HG03039 (cell line): Measurements from ENCODE around the gene CYP20A1.
A peak's percentile ranks its signal among the peaks of the same experiment; 100 is the strongest.
"Not testable (repeated sequence)": the region's sequence is repeated elsewhere in the genome, so short reads cannot be mapped to it uniquely, and the experiment has no call there.

Source experiments
- ATAC-seq: cut with Tn5 transposase; IDR thresholded peaks from one replicate; pipeline ENCODE4 v1.9.1; 2021; ENCODE audit warnings: mild to moderate bottlenecking, moderate library complexity; ENCODE audit not compliant: unreplicated experiment

Gene CYP20A1

DNA sequence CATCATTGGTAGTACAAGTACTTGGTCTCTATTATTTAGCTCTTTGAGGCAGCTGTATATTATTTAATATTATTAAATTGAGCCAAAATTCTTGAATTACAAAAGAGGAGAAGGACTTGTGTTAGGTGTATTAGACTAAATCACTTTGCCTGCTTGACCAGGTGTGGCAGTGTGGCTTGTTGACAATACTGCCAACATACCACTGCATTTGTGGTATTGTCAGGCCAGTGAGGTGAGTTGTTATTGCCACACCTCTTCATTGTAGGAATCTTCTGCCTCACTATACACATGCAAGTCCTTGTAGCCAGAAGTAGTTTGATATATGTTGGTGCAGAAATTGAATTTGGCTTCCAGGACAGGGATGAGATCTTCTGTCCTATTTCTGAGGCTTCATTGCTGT lies 40.5 kb downstream of the CYP20A1 start:
- ATAC-seq = no peak

DNA sequence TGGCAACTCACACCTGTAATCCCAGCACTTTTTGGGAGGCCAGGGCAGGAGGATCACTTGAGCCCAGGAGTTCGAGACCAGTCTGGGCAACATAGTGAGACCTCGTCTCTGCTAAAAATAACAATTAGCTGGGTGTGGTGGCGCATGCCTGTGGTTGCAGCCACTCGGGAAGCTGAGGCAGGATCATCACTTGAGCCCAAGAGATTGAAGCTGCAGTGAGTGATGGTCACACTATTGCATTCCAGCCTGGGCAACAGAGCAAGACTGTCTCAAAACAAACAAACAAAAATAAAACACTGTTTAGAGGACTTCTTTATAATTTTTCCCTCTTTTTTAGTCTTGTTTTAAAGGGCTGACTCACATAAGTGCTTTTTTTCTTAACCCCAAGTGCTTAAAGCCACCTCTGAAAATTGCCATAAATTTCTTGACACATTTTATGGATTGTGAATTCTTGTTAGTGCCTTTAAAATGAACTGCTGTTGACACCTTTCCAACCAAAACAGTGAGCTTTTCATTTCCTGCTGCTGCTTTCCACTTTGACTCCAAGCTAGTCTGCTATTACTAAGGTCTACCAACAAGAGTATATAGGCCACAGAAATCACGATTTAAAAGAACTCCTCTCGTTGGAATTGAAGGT lies 41.7 kb downstream of the CYP20A1 start:
- no peak for ATAC-seq

DNA sequence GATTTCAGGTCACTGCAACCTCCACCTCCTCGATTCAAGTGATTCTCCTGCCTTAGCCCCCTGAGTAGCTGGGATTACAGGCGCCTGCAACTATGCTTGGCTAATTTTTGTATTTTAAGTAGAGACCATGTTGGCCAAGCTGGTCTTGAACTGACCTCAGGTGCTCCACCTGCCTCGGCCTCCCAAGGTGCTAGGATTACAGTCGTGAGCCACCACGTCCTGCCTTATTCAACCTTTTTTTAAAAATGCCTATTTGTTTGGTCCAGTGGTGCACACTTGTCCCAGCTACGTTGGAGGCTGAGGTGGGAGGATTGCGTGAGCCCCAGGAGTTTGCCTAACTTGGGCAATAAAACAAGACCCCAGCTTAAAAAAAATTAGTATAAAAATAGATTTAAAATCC lies 43.3 kb downstream of the CYP20A1 start:
- no peak for ATAC-seq

DNA sequence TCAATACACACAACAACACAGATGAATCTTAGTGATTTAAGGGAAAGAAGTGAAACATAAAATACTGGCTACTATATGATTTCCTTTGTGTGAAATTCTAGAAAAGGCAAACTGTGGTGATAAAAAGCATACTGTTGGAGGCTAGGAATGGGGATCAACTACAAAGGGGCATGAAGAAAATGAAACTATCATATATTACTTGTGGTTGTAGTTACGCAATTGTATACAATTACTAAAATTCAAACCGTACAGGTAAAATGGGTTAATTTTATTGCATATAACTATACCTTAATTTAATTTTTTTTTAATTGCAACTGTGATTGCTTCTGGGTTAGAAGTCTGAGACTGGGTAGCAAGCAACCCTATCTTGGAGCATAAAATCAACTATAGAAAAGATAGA lies 47.7 kb downstream of the CYP20A1 start:
- no peak for ATAC-seq

DNA sequence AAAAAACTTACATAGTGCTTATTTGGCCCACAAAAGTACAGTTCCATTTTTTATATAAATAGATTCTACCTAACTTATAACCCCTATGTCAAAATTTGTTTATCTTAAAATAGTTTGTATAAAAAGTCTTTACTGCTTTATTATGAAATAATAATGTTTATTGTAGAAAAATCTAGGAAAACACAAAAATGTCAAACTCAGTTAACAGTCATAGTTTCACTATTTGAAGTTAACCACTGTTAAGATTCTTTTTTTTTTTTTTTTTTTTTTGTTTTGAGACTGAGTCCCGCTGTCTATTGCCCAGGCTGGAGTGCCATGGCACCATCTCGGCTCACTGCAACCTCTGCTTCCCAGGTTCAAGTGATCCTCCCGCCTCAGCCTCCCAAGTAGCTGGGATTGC lies 62.8 kb downstream of the CYP20A1 start:
- ATAC-seq = no peak

DNA sequence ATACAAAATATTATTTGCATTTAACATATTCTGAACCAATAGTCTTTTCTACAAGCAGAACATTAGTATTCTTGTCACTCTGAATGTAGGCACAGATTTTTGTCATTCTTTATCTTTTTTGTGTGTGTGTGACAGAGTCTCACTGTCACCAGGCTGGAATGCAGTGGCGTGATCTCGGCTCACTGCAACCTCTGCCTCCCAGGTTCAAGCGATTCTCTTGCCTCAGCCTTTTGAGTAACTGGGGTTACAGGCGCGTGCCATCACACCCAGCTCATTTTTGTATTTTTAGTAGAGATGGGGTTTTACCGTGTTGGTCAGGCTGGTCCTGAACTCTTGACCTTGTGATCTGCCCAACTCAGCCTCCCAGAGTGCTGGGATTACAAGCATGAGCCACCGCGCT lies 63.8 kb downstream of the CYP20A1 start:
- not testable (repeated sequence) for ATAC-seq

DNA sequence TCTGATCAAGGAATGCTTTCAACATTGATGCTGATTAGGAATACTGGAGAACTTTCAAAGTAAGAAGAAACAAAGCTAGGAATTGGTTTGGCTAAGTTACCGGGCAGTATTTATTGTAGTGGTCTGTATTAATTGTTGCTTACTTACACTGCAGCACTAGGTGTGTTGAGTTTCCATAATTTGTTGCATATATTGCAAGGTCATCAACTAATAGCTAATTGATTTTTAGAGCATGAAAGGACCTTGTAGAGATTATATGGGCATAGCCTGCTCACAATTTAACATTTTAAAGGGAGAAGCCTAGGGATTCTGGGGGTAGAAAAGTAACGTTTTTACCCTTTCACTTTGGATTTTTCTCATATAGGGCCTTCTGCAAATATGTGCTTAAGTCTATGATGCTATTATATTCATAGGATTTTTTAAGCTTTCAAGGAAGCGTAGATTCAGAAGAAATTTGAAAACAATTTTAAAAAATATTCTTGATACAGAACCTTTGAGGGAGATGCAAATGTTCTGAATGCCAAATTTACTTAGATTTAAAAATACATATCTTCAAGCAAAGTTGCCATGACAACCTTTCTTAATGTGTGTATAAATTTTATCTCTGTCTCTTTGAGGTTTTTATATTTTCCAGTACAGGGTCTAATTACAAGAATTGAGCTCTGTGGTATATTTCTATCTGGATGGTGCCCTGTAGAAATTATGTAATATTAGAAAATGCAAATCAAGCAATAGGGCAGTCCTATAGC lies 72.0 kb downstream of the CYP20A1 start:
- no peak for ATAC-seq

DNA sequence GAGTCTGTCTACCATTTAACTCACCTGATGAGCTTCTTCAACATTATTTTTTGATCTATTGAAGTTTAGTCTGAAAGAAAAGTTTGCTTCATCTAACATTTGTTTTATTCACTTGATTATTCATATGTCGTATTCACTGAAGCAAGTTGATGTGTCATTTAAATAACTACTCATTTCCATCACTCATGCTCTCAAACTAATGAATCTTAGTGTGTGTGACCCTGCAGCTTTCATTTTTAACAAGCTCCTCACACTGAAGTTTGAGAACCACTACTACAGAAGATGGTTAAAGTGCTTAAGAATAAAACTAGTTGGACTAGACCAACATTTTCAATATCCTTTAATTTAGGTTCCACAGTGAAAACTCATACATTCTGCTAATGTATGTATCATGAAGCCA lies 87.5 kb downstream of the CYP20A1 start:
- ATAC-seq = no peak

DNA sequence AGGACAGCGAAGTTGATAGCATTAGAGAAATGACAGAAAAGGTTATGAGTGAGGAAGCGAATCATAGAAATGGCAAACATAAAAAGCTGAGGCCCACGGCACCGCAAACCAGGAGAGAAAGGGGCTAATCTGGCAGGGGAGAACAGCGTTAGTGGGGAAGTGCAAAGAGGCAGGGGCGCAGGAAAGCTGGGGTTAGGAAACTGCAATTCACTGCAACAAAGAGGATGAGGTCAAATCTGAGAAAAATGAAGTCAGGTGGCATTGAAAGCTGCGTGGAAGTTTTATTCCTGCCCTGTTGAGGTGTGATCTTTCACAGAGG lies 88.7 kb downstream of the CYP20A1 start:
- ATAC-seq = no peak

DNA sequence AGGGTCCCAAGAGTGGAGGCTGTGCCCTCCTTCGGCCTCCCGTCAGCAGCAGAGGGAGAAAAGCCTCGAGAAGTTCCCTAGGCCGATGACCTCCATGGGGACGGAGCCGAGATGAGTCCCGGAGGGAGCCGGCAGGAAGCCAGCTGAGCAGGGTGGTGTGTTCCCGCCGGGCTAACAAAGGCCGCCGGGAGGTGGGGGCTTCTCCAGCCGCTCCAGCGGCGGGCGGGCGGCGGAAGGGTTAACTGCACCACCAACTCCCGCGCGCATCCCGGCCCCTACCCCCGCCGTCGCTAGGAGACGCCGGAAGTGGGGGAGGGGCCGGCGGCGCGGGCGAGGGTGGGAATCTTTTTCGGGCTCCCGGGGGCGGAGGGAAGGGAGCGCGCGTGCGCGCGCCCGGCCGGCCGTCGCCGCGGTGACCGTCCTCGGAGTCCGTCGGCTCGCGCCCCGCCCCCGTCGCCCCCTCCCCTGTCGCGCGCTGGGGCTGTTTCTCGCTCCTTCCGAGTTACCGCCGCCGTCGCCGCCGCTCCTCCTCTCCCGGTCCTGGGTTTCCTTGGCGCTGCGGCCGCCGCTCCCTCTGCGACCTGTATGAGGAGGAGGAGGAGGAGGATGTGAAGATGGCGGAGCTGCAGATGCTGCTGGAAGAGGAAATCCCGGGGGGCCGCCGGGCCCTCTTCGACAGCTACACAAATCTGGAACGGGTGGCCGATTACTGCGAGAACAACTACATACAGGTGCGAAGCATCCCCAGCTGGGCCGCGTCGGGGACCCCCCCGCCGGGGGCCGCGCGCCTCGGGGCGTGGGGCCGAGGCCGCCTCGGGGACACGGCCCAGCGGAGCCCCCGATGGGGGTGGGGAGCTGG lies 89.3 kb downstream of the CYP20A1 start, which contains the start of gene ABI2:
ABI2 (plus strand) TSS at position 494 of the 859 bp plus-strand sequence; CDS start at position 615, 121 bp downstream.
- peak; percentile 53 for ATAC-seq

DNA sequence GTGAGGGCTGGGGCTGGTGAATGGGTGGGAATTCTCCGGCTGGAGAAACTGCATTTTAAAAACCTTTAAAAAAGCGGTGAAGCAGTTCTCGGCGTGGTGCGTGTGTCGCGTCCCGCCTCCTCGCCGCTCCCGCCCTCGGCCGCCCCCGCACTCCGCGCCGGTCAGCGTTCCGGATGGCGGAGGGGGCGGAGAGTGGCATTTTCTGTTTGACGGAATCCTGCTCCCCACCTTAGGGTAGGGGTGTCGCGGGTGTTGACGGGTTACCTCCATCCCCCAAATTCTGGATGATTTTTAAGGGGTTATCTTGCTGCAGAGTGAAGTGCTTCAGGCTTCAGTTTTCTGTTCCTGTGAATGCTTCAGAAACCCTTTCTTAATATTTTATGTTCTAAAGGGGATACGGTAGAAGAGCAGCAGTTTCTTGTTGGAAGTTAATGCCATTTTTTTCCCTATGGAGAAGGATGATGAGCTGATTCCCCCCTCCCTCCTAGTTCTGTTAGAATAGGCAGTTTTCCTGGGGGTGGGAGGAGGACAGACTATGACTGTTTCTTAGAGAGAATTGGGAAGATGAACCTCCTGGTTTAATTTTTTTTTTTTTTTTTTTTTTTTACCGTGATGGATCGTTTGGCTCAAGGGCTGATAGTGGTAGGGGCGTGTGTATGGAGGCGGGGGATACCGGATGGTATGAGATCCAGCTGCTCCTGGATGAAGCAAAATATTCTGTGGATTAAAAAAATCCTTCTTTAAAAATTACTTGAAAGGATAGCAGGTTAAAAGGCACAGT lies 90.1 kb downstream of the CYP20A1 start:
- peak; percentile 55 for ATAC-seq

DNA sequence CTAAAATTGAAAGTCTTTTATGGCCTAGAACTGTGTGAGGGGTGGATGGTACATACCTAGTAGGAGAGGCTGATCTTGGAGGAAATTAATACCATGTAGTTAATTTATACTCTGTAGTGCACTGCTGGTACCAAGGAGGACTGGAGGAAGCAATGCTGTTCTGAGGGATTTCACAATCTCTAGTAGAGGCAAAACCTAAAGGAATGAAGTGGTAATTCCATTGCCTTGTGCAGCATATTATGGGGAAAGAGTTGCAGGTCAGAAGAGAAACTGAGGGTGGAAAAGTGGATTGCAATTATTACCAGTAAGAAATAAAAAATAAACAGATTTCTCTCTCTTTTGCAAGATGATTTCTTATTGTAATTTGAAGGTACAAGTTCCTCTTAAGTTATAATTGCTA lies 91.6 kb downstream of the CYP20A1 start:
- no peak for ATAC-seq

DNA sequence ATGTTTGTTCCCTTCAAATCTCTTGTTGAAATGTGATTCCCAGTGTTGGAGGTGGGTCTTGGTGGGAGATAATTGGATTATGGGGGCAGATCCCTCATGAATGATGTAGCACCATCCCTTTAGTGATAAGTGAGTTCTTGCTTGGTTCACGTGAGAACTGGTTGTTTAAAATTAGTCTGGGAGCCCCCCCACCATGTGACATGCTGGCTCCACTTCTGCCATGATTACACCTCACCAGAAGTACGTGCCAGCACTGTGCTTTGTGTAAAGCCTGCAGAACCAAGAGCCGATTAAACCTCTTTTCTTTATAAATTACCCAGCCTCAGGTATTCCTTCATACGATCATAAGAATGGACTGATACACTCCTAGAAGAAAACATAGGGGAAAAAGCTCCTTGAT lies 99.5 kb downstream of the CYP20A1 start:
- ATAC-seq = no peak

DNA sequence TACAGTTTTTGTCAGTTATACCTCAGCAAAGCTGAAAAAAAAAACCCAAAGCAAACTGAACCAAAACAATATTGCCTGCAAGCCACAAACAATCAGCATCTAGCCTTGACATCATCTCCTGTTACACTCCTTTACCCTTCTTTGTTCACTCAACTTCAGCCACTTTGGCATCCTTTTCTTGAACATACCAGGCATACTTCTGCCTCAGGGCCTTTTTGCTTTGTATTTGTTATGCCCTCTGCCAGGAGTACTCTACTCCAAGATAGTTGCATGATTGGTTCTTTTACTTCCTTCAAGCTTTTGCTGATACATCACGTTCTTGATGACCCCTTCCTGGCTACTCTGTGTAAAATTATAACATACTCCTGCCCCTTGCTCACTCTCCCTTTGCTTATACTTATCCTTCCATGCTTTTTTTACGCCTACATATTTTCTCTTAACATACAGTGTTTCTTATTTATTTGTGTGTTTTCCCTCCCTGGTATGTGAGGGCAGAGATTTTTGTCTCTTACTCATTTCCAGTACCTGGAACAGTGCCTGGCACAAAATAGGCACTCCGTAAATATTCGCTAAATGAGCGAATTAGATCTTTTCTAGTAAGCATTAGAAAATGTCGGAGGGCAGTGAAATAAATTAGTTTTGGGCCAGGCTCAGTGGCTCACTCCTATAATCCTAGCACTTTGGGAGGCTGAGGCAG lies 102.1 kb downstream of the CYP20A1 start:
- ATAC-seq = no peak

DNA sequence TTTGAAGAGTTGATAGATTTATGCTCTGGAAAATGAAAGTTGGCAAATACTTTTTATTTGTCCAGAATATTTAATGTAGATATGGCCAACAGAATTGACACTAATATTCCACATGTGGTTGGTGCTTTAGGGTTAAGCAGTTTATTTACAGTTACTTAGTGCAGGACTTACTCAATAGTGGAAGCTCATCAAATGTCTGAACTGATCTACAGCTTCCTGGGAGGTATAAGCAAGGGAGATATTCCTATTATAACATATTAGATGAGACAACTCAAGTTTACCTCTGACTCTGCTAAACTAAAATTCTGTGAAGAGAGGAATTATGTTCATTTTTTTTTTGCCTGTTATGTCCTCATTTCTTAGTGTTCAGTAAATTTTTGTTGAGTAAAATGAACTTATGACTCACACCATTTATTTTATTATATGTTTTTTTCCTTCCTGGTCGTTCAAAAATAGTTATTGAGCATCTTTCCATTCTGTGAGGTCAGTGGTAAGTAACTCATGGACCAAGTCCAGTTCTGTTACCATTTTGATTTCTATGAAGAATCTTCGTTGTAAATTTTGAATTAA lies 103.0 kb downstream of the CYP20A1 start:
- ATAC-seq = no peak

DNA sequence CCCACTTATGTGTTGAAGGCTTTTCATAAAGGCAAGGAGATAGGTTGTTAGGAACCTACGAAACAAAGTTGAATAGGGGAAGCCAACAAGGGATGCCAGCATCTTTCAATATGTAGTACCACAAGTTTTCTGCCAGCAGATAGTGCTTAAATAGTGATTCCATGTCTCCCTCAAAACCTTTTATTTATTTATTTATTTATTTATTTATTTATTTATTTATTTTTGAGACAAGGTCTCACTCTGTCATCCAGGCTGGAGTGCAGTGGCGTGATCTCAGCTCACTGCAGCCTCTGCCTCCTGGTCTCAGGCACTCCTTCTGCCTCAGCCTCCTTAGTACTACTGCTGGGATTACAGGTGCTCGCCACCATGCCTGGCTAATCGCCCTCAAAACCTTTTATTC lies 103.6 kb downstream of the CYP20A1 start:
- not testable (repeated sequence) for ATAC-seq

DNA sequence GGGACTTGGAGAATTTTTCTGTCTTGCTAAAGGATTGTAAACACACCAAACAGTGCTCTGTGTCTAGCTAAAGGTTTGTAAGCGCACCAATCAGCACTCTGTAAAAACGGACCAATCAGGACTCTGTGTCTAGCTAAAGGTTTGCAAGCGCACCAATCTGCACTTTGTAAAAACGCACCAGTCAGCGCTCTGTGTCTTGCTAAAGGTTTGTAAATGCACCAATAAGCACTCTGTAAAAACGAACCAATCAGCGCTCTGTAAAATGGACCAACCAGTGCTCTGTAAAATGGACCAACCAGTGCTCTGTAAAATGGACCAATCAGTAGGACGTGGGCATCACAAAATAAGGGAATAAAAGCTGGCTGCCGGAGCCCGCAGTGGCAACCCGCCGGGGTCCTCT lies 105.8 kb downstream of the CYP20A1 start:
- ATAC-seq = no peak

DNA sequence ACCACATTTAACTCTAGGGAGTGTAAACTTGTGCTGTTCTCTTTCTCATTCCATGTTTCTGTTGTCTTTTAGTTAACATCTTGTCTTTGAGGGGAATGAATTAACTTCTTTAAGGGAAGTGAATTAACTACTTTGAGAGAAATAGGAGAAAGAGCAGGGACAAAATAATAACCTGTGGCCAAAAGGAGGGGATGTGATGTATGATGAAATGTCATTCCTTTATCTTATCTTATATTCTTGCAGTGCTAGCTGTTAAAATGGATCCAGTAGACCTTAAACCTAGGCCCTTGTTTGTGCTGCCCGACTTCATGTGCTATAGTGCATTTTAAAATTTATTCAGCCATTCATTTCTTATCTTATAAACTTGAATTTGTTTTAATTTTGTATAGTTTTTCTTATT lies 107.8 kb downstream of the CYP20A1 start:
- ATAC-seq = no peak

DNA sequence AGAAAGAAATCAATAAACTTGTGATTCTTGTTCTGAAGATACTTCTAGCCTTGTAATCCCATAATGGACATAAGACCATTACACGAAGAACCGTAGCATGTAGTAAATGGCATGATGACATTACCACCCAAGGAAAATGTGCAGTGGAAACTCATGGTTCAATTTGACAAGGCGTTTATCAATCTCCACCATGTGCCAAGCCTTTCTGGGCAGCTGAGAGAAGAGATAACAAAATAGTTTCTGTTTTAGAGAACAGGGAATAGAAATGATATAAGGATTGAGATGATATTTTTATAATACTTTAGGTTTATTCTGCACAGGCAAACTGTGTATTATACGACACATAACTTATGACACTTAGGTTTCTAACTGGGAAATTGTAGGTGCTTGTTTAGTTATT lies 108.6 kb downstream of the CYP20A1 start:
- ATAC-seq = no peak

DNA sequence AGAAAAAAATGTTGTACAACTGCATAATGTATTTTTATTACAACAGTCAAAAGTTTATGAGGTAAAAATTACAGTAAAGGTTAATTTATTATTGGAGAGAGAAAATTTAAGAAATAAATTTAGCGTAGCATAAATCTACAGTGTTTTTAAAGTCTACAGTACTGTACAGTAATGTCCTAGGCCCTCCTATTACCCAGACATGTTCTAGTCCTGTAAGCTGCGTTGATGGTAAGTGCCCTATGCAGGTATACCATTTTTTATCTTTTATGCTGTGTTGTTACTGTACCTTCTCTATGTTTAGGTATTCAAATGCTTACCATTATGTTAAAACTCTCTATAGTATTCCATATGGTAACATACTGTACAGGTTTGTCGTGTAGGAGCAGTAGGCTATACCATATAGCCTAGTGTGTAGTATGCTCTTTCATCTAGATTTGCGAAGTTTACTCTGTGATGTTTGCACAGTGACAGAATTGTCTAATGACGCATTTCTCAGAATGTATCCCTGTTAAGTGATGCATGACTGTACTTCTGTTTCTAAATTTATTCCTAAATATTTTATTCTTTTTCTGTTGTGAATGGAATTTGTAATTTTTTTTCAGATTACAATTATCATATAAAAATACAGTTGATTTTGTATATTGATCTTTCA lies 113.9 kb downstream of the CYP20A1 start:
- ATAC-seq = no peak
